H1 (cell line): Measurements from ENCODE around the gene PRR23E. TPM values are rescaled to one million over a fixed set of nuclear protein-coding genes. Genes with fewer than 3 reads are reported as not detected.

Source experiments
- CTCF ChIA-PET: fragments of 300-600 bp; sonication (Branson Sonifier 250); formaldehyde crosslinking; loops from one replicate; lab custom pipeline; 2021; ENCODE audit not compliant: partially characterized antibody; lab: Charles Lee
- POLR2A ChIA-PET: fragments of 300-600 bp; sonication (Branson Sonifier 250); formaldehyde crosslinking; loops from one replicate; lab custom pipeline; 2021; ENCODE audit warnings: inconsistent platforms; ENCODE audit not compliant: partially characterized antibody; lab: Charles Lee
- DNase-seq, 2 experiments: peaks; one replicate each; pipeline versions ENCODE4 v3.0.0 to v3.0.0-alpha.2; 2010 to 2022; ENCODE audit warnings: low spot score in 2 of 2, low read depth in 1 of 2, mixed read lengths in 1 of 2
- FAIRE-seq: peaks from 2 replicates; lab custom pipeline; 2011; peaks lifted over from hg19 to GRCh38; lab: Jason Lieb, UNC
- H2AFZ ChIP-seq: 2 replicates; pipeline ENCODE4 v1.8.1; 2012; ENCODE audit warnings: low read length, inconsistent platforms
- H2AK5ac ChIP-seq: 2 replicates; pipeline ENCODE4 v1.6.1; 2013; ENCODE audit warnings: low read depth, low read length
- H2BK120ac ChIP-seq: replicated peaks from 2 replicates; pipeline ENCODE3; 2013; ENCODE audit warnings: low read depth, low read length, inconsistent platforms
- H2BK12ac ChIP-seq: 2 replicates; pipeline ENCODE4 v1.6.1; 2013; ENCODE audit warnings: low read depth, low read length
- H2BK15ac ChIP-seq: 2 replicates; pipeline ENCODE4 v1.6.1; 2013; ENCODE audit warnings: low read length
- H2BK20ac ChIP-seq: 2 replicates; pipeline ENCODE4 v1.6.1; 2013; ENCODE audit warnings: low read length
- H2BK5ac ChIP-seq: 2 replicates; pipeline ENCODE4 v1.6.1; 2013; ENCODE audit warnings: low read depth, low read length
- H3K14ac ChIP-seq: 2 replicates; pipeline ENCODE4 v1.6.1; 2013; ENCODE audit warnings: inconsistent platforms; ENCODE audit not compliant: insufficient read length
- H3K18ac ChIP-seq: 2 replicates; pipeline ENCODE4 v1.6.1; 2013; ENCODE audit warnings: low read length; ENCODE audit errors: extremely low read depth
- H3K23ac ChIP-seq: 2 replicates; pipeline ENCODE4 v1.6.1; 2013; ENCODE audit warnings: inconsistent platforms; ENCODE audit not compliant: insufficient read length
- H3K23me2 ChIP-seq: 2 replicates; pipeline ENCODE4 v1.6.1; 2013; ENCODE audit warnings: low read depth, low read length
- H3K27ac ChIP-seq: 2 replicates; pipeline ENCODE4 v1.6.1; 2011; ENCODE audit warnings: low read depth, low read length, inconsistent platforms
- H3K27me3 ChIP-seq, 4 experiments: replicated peaks in 1 of 4; 1 replicate in 1 of 4; 2 replicates in 3 of 4; pipeline versions ENCODE4 v1.6.1 to v1.8.1; 2011 to 2013; ENCODE audit warnings: low read length in 3 of 4, mild to moderate bottlenecking in 3 of 4, inconsistent platforms in 2 of 4, mixed read lengths in 2 of 4, moderate library complexity in 1 of 4; ENCODE audit not compliant: control insufficient read depth in 3 of 4, insufficient read depth in 3 of 4; ENCODE audit errors: extremely low read depth in 1 of 4
- H3K36me3 ChIP-seq, 4 experiments: 2 replicates each; pipeline versions ENCODE4 v1.6.1 to v1.8.1; 2011 to 2013; ENCODE audit warnings: mild to moderate bottlenecking in 4 of 4, low read length in 3 of 4, moderate library complexity in 2 of 4, control low read depth in 1 of 4, inconsistent platforms in 1 of 4; ENCODE audit not compliant: insufficient read depth in 4 of 4, control insufficient read depth in 2 of 4
- H3K4ac ChIP-seq: replicated peaks from 2 replicates; pipeline ENCODE3; 2013; ENCODE audit warnings: low read length, low read depth, mixed read lengths, inconsistent platforms; ENCODE audit not compliant: insufficient read length
- H3K4me1 ChIP-seq, 4 experiments: replicated peaks in 1 of 4; 1 replicate in 1 of 4; 2 replicates in 3 of 4; pipeline versions ENCODE4 v1.6.1 to v1.8.1; 2011 to 2013; ENCODE audit warnings: low read length in 3 of 4, inconsistent platforms in 2 of 4, mixed read lengths in 1 of 4; ENCODE audit not compliant: insufficient read depth in 4 of 4, control insufficient read depth in 3 of 4
- H3K4me2 ChIP-seq, 2 experiments: 2 replicates each; pipeline versions ENCODE4 v1.6.1 to v1.8.1; 2011 to 2013; ENCODE audit warnings: low read depth in 2 of 2, low read length in 2 of 2, control low read depth in 1 of 2, inconsistent platforms in 1 of 2, mild to moderate bottlenecking in 1 of 2; ENCODE audit not compliant: insufficient read depth in 1 of 2
- H3K4me3 ChIP-seq, 4 experiments: fragments of 200-600, 300-600 bp in 1 of 4; sonication (generic), shearing (Covaris generic), sonication (Bioruptor Twin) in 1 of 4; 2 replicates each; pipeline versions ENCODE4 v1.5.1 to v1.8.1; 2011 to 2016; ENCODE audit warnings: low read length in 4 of 4, low read depth in 3 of 4, control low read depth in 2 of 4, inconsistent platforms in 2 of 4, mild to moderate bottlenecking in 2 of 4, mixed read lengths in 1 of 4, moderate library complexity in 1 of 4; ENCODE audit not compliant: insufficient read depth in 2 of 4; ENCODE audit errors: extremely low read depth in 1 of 4
- H3K56ac ChIP-seq: replicated peaks from 2 replicates; pipeline ENCODE3; 2013; ENCODE audit warnings: low read depth, mild to moderate bottlenecking, mixed read lengths, low read length, inconsistent platforms; ENCODE audit not compliant: insufficient read length
- H3K79me1 ChIP-seq: 2 replicates; pipeline ENCODE4 v1.6.1; 2013; ENCODE audit warnings: low read depth, low read length, control low read depth
- H3K79me2 ChIP-seq, 2 experiments: 2 replicates each; pipeline versions ENCODE4 v1.6.1 to v1.8.1; 2012 to 2013; ENCODE audit warnings: low read length in 2 of 2, mild to moderate bottlenecking in 2 of 2, inconsistent platforms in 1 of 2; ENCODE audit not compliant: insufficient read depth in 2 of 2, control insufficient read depth in 1 of 2
- H3K9ac ChIP-seq, 4 experiments: replicated peaks in 1 of 4; 1 replicate in 1 of 4; 2 replicates in 3 of 4; pipeline versions ENCODE4 v1.6.1 to v1.8.1; 2011 to 2013; ENCODE audit warnings: low read depth in 3 of 4, low read length in 3 of 4, control low read depth in 2 of 4, mild to moderate bottlenecking in 2 of 4, moderate library complexity in 2 of 4, inconsistent platforms in 1 of 4; ENCODE audit errors: extremely low read depth in 1 of 4
- H3K9me3 ChIP-seq, 2 experiments: 2 replicates each; pipeline versions ENCODE4 v1.6.1 to v1.8.1; 2012 to 2013; ENCODE audit warnings: mild to moderate bottlenecking in 2 of 2, moderate library complexity in 2 of 2, control low read depth in 1 of 2, inconsistent platforms in 1 of 2, low read depth in 1 of 2, low read length in 1 of 2, mixed read lengths in 1 of 2; ENCODE audit not compliant: insufficient read depth in 2 of 2
- H4K20me1 ChIP-seq, 2 experiments: replicated peaks in 1 of 2; 2 replicates each; pipeline versions ENCODE3 to v1.8.1; 2011 to 2013; ENCODE audit warnings: inconsistent platforms in 2 of 2, low read length in 2 of 2, mild to moderate bottlenecking in 1 of 2; ENCODE audit not compliant: insufficient read depth in 2 of 2, control insufficient read depth in 1 of 2
- H4K5ac ChIP-seq: 2 replicates; pipeline ENCODE4 v1.6.1; 2013; ENCODE audit warnings: low read length, low read depth, mixed read lengths, inconsistent platforms; ENCODE audit not compliant: insufficient read length
- H4K8ac ChIP-seq: 2 replicates; pipeline ENCODE4 v1.8.0; 2013; ENCODE audit warnings: mild to moderate bottlenecking, moderate library complexity, low read length, inconsistent platforms; ENCODE audit not compliant: insufficient read depth; ENCODE audit errors: extremely low read depth
- H4K91ac ChIP-seq: replicated peaks from 2 replicates; pipeline ENCODE3; 2013; ENCODE audit warnings: low read length, mixed read lengths, inconsistent platforms; ENCODE audit not compliant: insufficient read length
- BACH1 ChIP-seq: IDR thresholded peaks from 2 replicates; pipeline ENCODE4 v1.6.1; 2012; ENCODE audit warnings: low read length, improper control_type of control experiment
- WGBS, 2 experiments: shearing (Covaris generic) in 1 of 2; methylation state at CpG; one replicate each; pipeline versions ENCODE4 v1.1.6 to v1.1.7; 2013 to 2015; ENCODE audit warnings: low lambda C conversion rate in 2 of 2, mixed read lengths in 2 of 2, inconsistent platforms in 1 of 2, low coverage in 1 of 2, missing lambda C conversion rate in 1 of 2; ENCODE audit not compliant: insufficient replicate concordance in 2 of 2, insufficient coverage in 1 of 2, insufficient read length in 1 of 2; ENCODE audit errors: extremely low coverage in 1 of 2, missing lambda C conversion rate in 1 of 2; 5-methylcytosine and 5-hydroxymethylcytosine counted together
- polyA plus RNA-seq, 7 experiments: library from polyadenylated mRNA; depleted of rRNA in 3 of 7; stranded (reverse) in 5 of 7; unstranded in 2 of 7; fragments of >200 nt in 5 of 7; fragments of 200-250 nt in 2 of 7; gene quantifications; 1 replicate in 5 of 7; 2 replicates in 1 of 7; 4 replicates in 1 of 7; pipeline versions ENCODE4 v1.2.1 to v1.2.3, GENCODE V29; 2011 to 2013; ENCODE audit warnings: missing spikeins in 2 of 7, mixed read lengths in 2 of 7
- total RNA-seq: library from RNA; stranded (reverse); fragmentation: NEBNext Ultra II Directional; extraction: Animal tissue kit (Norgen Biotek cat#: 25700); gene quantifications from 2 replicates; pipeline ENCODE4 v1.2.1, GENCODE V29; 2021

The PRR23E gene
- total and polyA plus RNA-seq, 2 of the 8 experiments (the other 6 are each of a cell fraction or from before 2014, with no cell fraction given) = not detected

GRCh38 chr3:127153506-127153815, 39.5 kb upstream of the PRR23E start:
- Histone ChIP-seq H3K23me2 (peaks cover 22% of the 10 kb centered on the region; the same call in 1 of the 2 replicates), H3K4me1 (peaks cover 0 to 7% (median 3%) of the 10 kb centered on the region in 4 experiments; a peak in 4 of 7 replicates), H2BK120ac (no peak overlapping the region), H4K8ac (no peak overlapping the region; the same call in 1 of the 2 replicates), H2AFZ (no peak overlapping the region), H3K79me1 (0 out of 2 replicates have a peak, but pooled peaks cover 2% of the 10 kb centered on the region), H3K79me2 (no peaks in the 10 kb centered on the region), H3K9ac (no peak overlapping the region), H4K20me1 (peaks cover 0 to 12% of the 10 kb centered on the region in 2 experiments), H3K4ac (no peak overlapping the region), H2BK20ac (no peak overlapping the region), H4K91ac (no peak overlapping the region), H3K4me3 (no peak overlapping the region), H3K14ac (no peak overlapping the region), H2BK15ac (no peak overlapping the region), H2BK12ac (no peak overlapping the region), H3K23ac (no peak overlapping the region), H3K27ac (no peak overlapping the region), H4K5ac (no peak overlapping the region), H3K18ac (no peak overlapping the region), H2BK5ac (no peak overlapping the region), H3K27me3 (no peaks in the 10 kb centered on the region), H3K56ac (no peak overlapping the region), H3K4me2 (no peak overlapping the region), H2AK5ac (no peak overlapping the region), H3K9me3 (peaks cover 0 to 10% of the 10 kb centered on the region in 2 experiments; a peak in 1 of 4 replicates), H3K36me3 (no peaks in the 10 kb centered on the region; a peak in 1 of 8 replicates)
- ChIA-PET CTCF (interaction anchor here (1.0 to 2.7 kb wide), 4 partner anchors 10 to 69 kb away, joined by 3 to 7 read pairs (median 4); no protein-coding TSS in a partner anchor), POLR2A (no interaction called here)
- DNase-seq = no peak
- no peak for FAIRE-seq
- WGBS, 2 experiments = 94% methylated on average over 5 of the region's 5 CpGs; no CpG with 5 or more reads in 1 of the 2 experiments
- TF ChIP-seq BACH1 = no peak
